Epithelial cell of umbilical artery (primary cell): Measurements from ENCODE around the gene RDM1. TPM values are rescaled to one million over a fixed set of nuclear protein-coding genes. Genes with fewer than 3 reads are reported as not detected.

Experiments
- total RNA-seq: library from RNA; depleted of rRNA; stranded (reverse); fragments of >200 nt; gene quantifications from 2 replicates; pipeline ENCODE4 v1.2.3, GENCODE V29; 2014

The RDM1 gene
- 0.46 TPM in 1 of 2 replicates, not detected in the other for total RNA-seq

GRCh38 chr17:35930211-35931065 lies at the start of gene RDM1:
TSS of gene RDM1 (minus strand) at chr17:35930773. CDS start at chr17:35930727, 46 bp downstream.

GRCh38 chr17:35943537-35943936 lies 13.0 kb upstream of the RDM1 start, which contains the start of gene LYZL6:
TSS of gene LYZL6 (minus strand) at chr17:35943713. CDS start at chr17:35939356, 4,357 bp downstream.

GRCh38 chr17:35879773-35880654 lies 50.6 kb downstream of the RDM1 start, which contains the start of gene CCL5:
TSS of gene CCL5 (minus strand) at chr17:35880360.

GRCh38 chr17:35868737-35869136 lies 61.8 kb downstream of the RDM1 start, which contains the start of gene HEATR9:
TSS of gene HEATR9 (minus strand) at chr17:35868891. CDS start at chr17:35868742, 149 bp downstream.

Other genes starting within 250 kb of the RDM1 start
- gene RASL10B, start 199.1 kb downstream of the RDM1 start, total RNA-seq = 0.15 and 0.32 TPM in 2 replicates
- gene GAS2L2, start 177.5 kb downstream of the RDM1 start, total RNA-seq = not detected in 2 replicates
- gene C17orf50, start 169.9 kb downstream of the RDM1 start, total RNA-seq = not detected in 2 replicates
- gene MMP28, start 135.1 kb downstream of the RDM1 start, total RNA-seq = 4.6 and 10.4 TPM in 2 replicates
- 52.9 and 64.1 TPM in 2 replicates for gene TAF15, start 121.3 kb downstream of the RDM1 start, total RNA-seq
- gene HEATR9, start 61.9 kb downstream of the RDM1 start, total RNA-seq = not detected in 2 replicates
- gene CCL5, start 50.4 kb downstream of the RDM1 start, total RNA-seq = 0.15 TPM in 1 of 2 replicates, not detected in the other
- gene LYZL6, start 12.9 kb upstream of the RDM1 start, total RNA-seq = not detected in 2 replicates
- gene CCL16, start 50.7 kb upstream of the RDM1 start, total RNA-seq = 0.32 TPM in 1 of 2 replicates, not detected in the other
- gene CCL14, start 56.0 kb upstream of the RDM1 start, total RNA-seq = 0.91 and 2.3 TPM in 2 replicates
- not detected in 2 replicates for gene CCL15, start 70.8 kb upstream of the RDM1 start, total RNA-seq
- gene CCL23, start 87.2 kb upstream of the RDM1 start, total RNA-seq = not detected in 2 replicates
- gene CCL18, start 133.5 kb upstream of the RDM1 start, total RNA-seq = not detected in 2 replicates
- not detected in 2 replicates for gene CCL3, start 159.4 kb upstream of the RDM1 start, total RNA-seq
- not detected in 2 replicates for gene CCL4, start 173.1 kb upstream of the RDM1 start, total RNA-seq
- 0.97 and 1.4 TPM in 2 replicates for gene TBC1D3B, start 245.9 kb upstream of the RDM1 start, total RNA-seq